Measurements from ENCODE around the gene EFNA2. TPM values are rescaled to one million over a fixed set of nuclear protein-coding genes. Genes with fewer than 3 reads are reported as not detected.

Gene EFNA2
- total RNA-seq, 2 donors from 2014 or later, result not detected

- Mint-ChIP-seq H3K27ac (no peak overlapping the region), H3K4me1 (ENCODE audit: low read depth) (peaks cover 11% of the 10 kb centered on the region), H3K4me3 (no peak overlapping the region), H3K27me3 (ENCODE audit: low read depth) (peaks cover 6% of the 10 kb centered on the region), H3K36me3 (ENCODE audit: insufficient read depth in 2 of 2) (no peaks in the 10 kb centered on the region), H3K9me3 (no peaks in the 10 kb centered on the region)
- DNase-seq (no peak), ATAC-seq (replicated peaks in 1 of 2) (no peak)
These were observed 5.3 kb downstream of the EFNA2 start for GRCh38 chr19:1290703-1291651.

GRCh38 chr19:1291761-1292418, 6.2 kb downstream of the EFNA2 start:
- H3K36me3 Mint-ChIP-seq (ENCODE audit: insufficient read depth in 2 of 2), result no peaks in the 10 kb centered on the region
- H3K9me3 Mint-ChIP-seq, result no peaks in the 10 kb centered on the region
- H3K4me1 Mint-ChIP-seq (ENCODE audit: low read depth), result peaks cover 6% of the 10 kb centered on the region
- no peak overlapping the region for H3K4me3 Mint-ChIP-seq
- H3K27ac Mint-ChIP-seq, result no peak overlapping the region
- DNase-seq (no peak), ATAC-seq (replicated peaks in 1 of 2) (no peak)
- H3K27me3 Mint-ChIP-seq (ENCODE audit: low read depth), result no peaks in the 10 kb centered on the region

- H3K4me1 Mint-ChIP-seq (ENCODE audit: low read depth), result peaks cover 6% of the 10 kb centered on the region
- H3K9me3 Mint-ChIP-seq, result no peaks in the 10 kb centered on the region
- no peaks in the 10 kb centered on the region for H3K27me3 Mint-ChIP-seq (ENCODE audit: low read depth)
- no peak for ATAC-seq (replicated peaks in 1 of 2)
- no peak for DNase-seq
- H3K27ac Mint-ChIP-seq, result no peak overlapping the region
- H3K4me3 Mint-ChIP-seq, result no peak overlapping the region
- H3K36me3 Mint-ChIP-seq (ENCODE audit: insufficient read depth in 2 of 2), result no peaks in the 10 kb centered on the region
These were observed 6.9 kb downstream of the EFNA2 start for GRCh38 chr19:1292419-1293151.

DNA sequence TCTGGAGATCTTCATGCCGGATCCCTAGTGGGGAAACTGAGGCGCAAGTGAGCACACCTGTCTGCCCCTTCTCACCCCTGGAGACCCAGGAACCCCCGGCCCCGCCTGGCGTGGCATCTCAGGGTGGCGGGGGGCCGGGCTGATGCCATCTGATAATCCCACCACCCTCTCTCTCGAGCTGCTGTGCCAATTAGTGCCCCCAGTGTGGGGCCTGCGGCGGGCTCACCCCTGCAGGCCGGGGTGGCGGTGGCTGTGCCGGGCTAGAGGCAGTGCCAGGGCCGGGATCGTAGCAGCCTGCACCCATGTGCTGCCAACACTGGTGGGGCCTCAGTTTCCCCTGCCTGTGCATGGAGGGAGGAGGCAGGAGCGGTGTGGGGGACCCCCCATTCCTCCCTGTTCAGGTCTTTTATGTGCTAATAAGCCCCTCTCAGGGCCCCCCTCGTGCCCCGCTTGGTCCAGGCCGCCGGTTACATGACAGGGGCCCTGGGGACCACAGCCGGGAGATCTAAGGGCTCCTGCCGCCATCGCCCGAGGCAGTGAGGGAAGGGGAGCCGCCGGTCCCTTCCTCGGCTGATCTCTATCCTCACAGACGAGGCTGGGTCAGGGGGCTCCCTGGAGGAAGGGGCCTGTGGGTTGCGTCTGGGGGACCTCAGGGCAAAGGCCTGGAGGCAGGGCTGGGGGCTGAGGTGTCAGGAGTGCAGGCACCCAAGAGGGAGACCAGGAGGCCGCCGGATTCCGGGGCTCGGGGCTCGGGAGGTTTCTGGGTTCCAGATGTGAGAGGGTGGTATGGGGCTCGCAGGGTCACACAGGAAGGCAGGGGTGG, 8.3 kb downstream of the EFNA2 start:
- Mint-ChIP-seq H3K27ac (no peak overlapping the region), H3K4me3 (no peak overlapping the region), H3K4me1 (ENCODE audit: low read depth) (peaks cover 6% of the 10 kb centered on the region), H3K27me3 (ENCODE audit: low read depth) (no peaks in the 10 kb centered on the region), H3K36me3 (ENCODE audit: insufficient read depth in 2 of 2) (no peaks in the 10 kb centered on the region), H3K9me3 (no peaks in the 10 kb centered on the region)
- no peak for ATAC-seq (replicated peaks in 1 of 2)
- no peak for DNase-seq

- Mint-ChIP-seq H3K36me3 (ENCODE audit: insufficient read depth in 2 of 2) (no peaks in the 10 kb centered on the region), H3K27ac (no peak overlapping the region), H3K4me1 (ENCODE audit: low read depth) (peaks cover 6% of the 10 kb centered on the region), H3K27me3 (ENCODE audit: low read depth) (no peaks in the 10 kb centered on the region), H3K4me3 (peak overlapping the region in 1 of 2 donors; percentile 36), H3K9me3 (no peaks in the 10 kb centered on the region)
- DNase-seq, result no peak
- no peak for ATAC-seq (replicated peaks in 1 of 2)
These were observed 9.0 kb downstream of the EFNA2 start for GRCh38 chr19:1294688-1295087.

DNA sequence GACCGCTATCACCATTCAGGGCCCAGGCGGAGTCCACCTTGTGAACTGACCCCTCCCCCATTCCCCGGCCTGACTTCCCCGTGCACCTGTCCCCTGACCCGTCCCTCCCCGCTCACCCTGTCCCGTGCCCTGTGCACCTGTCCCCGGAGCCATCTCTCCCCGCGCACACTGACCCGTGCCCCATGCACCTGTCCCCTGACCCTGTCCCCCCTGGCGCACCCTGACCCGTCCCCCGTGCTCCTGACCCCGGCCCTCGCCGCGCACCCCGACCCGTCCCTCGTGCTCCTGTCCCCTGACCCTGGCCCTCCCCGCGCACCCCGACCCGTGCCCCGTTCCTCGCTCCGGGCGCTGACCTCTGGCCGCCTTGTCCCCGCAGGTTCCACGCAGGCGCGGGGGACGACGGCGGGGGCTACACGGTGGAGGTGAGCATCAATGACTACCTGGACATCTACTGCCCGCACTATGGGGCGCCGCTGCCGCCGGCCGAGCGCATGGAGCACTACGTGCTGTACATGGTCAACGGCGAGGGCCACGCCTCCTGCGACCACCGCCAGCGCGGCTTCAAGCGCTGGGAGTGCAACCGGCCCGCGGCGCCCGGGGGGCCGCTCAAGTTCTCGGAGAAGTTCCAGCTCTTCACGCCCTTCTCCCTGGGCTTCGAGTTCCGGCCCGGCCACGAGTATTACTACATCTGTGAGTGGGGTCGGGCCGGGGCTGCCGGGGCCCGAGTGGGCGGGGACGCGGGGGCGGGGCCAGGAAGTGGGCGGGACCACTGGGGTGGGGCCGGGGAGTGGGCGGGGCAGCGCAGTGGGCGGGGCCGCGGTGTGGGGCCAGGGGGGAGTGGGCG, 9.7 kb downstream of the EFNA2 start:
- no peak overlapping the region for H3K27ac Mint-ChIP-seq
- no peaks in the 10 kb centered on the region for H3K9me3 Mint-ChIP-seq

GRCh38 chr19:1296078-1296477, 10.4 kb downstream of the EFNA2 start:
- peaks cover 6% of the 10 kb centered on the region for H3K4me1 Mint-ChIP-seq (ENCODE audit: low read depth)
- H3K4me3 Mint-ChIP-seq, result no peak overlapping the region
- H3K9me3 Mint-ChIP-seq, result no peaks in the 10 kb centered on the region
- no peak for DNase-seq
- no peak overlapping the region for H3K27ac Mint-ChIP-seq
- ATAC-seq (replicated peaks in 1 of 2), result no peak
- H3K36me3 Mint-ChIP-seq (ENCODE audit: insufficient read depth in 2 of 2), result no peaks in the 10 kb centered on the region
- no peaks in the 10 kb centered on the region for H3K27me3 Mint-ChIP-seq (ENCODE audit: low read depth)

More for the DNA sequence above, 9.7 kb downstream of the EFNA2 start:
- Mint-ChIP-seq H3K4me3 (peak overlapping the region in 1 of 2 donors; percentile 36), H3K36me3 (ENCODE audit: insufficient read depth in 2 of 2) (no peaks in the 10 kb centered on the region), H3K4me1 (ENCODE audit: low read depth) (peaks cover 6% of the 10 kb centered on the region), H3K27me3 (ENCODE audit: low read depth) (no peaks in the 10 kb centered on the region)
- ATAC-seq (replicated peaks in 1 of 2), result peak; percentile 53 to 60
- peak; percentile 47 to 50 for DNase-seq

- Mint-ChIP-seq H3K27ac (no peak overlapping the region), H3K4me1 (ENCODE audit: low read depth) (peaks cover 6% of the 10 kb centered on the region), H3K9me3 (no peaks in the 10 kb centered on the region), H3K27me3 (ENCODE audit: low read depth) (no peaks in the 10 kb centered on the region), H3K36me3 (ENCODE audit: insufficient read depth in 2 of 2) (no peaks in the 10 kb centered on the region), H3K4me3 (no peak overlapping the region)
- ATAC-seq (replicated peaks in 1 of 2), result no peak
- DNase-seq, result no peak
These were observed 11.1 kb downstream of the EFNA2 start for GRCh38 chr19:1296575-1297271.

- no peaks in the 10 kb centered on the region for H3K27me3 Mint-ChIP-seq (ENCODE audit: low read depth)
- no peak for ATAC-seq (replicated peaks in 1 of 2)
These were observed 12.6 kb downstream of the EFNA2 start for GRCh38 chr19:1298235-1298634.

DNA sequence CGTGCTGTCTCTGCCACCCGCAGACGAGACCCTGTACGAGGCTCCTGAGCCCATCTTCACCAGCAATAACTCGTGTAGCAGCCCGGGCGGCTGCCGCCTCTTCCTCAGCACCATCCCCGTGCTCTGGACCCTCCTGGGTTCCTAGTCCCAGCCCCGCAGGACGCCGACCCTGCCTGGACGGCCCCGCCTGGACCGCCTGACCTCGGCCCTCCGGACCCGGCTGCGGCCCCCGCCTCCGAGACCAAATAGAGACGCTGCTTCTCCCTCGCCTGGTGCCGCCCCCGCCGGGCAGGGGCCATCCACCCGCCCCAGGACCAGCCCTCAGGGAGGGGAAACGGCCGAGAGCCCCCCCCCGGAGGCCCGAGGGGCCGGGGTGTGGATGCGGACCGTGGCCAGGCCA, 14.1 kb downstream of the EFNA2 start:
- no peak for ATAC-seq (replicated peaks in 1 of 2)
- H3K9me3 Mint-ChIP-seq, result no peaks in the 10 kb centered on the region
- no peak overlapping the region for H3K27ac Mint-ChIP-seq
- no peak for DNase-seq
- peaks cover 2% of the 10 kb centered on the region for H3K4me1 Mint-ChIP-seq (ENCODE audit: low read depth)
- no peak overlapping the region for H3K4me3 Mint-ChIP-seq
- no peaks in the 10 kb centered on the region for H3K36me3 Mint-ChIP-seq (ENCODE audit: insufficient read depth in 2 of 2)
- no peaks in the 10 kb centered on the region for H3K27me3 Mint-ChIP-seq (ENCODE audit: low read depth)

More at GRCh38 chr19:1298235-1298634, 12.6 kb downstream of the EFNA2 start:
- no peak overlapping the region for H3K27ac Mint-ChIP-seq
- no peak overlapping the region for H3K4me3 Mint-ChIP-seq
- no peaks in the 10 kb centered on the region for H3K36me3 Mint-ChIP-seq (ENCODE audit: insufficient read depth in 2 of 2)
- DNase-seq, result no peak
- H3K9me3 Mint-ChIP-seq, result no peaks in the 10 kb centered on the region
- peaks cover 6% of the 10 kb centered on the region for H3K4me1 Mint-ChIP-seq (ENCODE audit: low read depth)

GRCh38 chr19:1300744-1301490, 15.2 kb downstream of the EFNA2 start:
- ATAC-seq (replicated peaks in 1 of 2) (no peak), DNase-seq (no peak)
- Mint-ChIP-seq H3K36me3 (ENCODE audit: insufficient read depth in 2 of 2) (no peaks in the 10 kb centered on the region), H3K27ac (no peak overlapping the region), H3K4me1 (ENCODE audit: low read depth) (no peaks in the 10 kb centered on the region), H3K9me3 (no peaks in the 10 kb centered on the region), H3K4me3 (no peak overlapping the region), H3K27me3 (ENCODE audit: low read depth) (no peaks in the 10 kb centered on the region)

Data from activated T-cell treated with anti-CD3 and anti-CD28 coated beads, Interleukin-2, amount 50 U/mL, for 72 hours (primary cell).